NCI-H1694 (cell line): ENCODE measurements around the gene CALD1.

Source experiments
- DNase-seq: peaks from one replicate; lab custom pipeline; 2025; lab: John Stamatoyannopoulos, UW

The CALD1 gene

DNA sequence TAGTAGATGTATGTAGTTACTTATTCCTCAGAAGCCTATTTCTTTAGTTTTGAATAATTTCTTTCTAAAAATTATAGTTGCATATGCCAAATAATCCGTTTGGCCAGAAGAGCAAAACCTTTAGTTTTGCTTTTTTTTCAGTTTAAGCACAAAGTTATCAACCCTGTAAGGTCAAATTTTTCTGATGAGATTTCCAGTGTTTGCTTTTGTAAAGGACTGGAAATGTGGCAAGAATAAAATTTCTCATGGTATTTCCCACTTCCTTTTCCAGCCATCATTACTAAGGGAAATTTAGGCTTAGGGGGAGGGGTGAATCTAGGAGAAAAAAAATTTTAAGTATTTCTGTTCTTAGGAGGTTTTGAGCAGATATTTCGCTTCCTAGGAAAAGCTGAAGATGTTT, 7.6 kb downstream of the CALD1 start:
- DNase-seq, result no peak

DNA sequence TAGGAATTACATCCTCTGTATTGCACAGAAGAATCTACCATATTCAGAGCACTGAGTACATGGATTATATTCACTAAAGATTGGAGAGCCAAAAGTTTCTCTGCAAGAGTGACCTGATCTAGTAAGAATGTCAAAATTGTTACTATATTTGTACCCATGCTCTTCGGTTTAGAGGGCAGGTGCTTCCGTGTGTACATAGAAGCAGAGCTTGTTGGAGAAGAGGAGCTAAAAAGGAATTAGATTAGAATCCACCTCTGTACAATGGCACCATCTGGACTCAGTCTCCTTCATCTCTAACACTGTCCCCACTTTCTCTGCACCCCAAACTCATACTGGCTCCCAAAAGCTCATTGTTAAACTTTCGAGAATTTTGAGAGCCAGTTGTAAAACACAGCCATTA, 8.3 kb downstream of the CALD1 start:
- no peak for DNase-seq

DNA sequence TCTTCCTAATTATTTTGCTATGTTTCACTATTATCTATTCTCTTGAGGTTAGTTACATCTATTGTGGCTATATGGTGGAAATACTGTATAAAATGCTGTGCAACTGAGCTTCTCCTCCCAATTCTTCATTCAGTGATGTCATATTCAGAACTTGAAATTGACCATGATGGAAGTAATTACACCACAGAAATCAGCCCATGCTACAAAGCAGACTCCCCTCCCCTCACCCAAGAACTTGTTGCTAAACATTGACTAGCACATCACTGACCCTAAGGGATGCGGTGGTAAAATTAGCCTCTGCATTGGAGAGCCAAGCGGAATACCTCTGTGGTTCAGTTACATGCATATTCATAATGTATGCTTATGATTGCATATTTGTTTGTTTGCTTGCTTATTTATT, 8.8 kb downstream of the CALD1 start:
- no peak for DNase-seq

DNA sequence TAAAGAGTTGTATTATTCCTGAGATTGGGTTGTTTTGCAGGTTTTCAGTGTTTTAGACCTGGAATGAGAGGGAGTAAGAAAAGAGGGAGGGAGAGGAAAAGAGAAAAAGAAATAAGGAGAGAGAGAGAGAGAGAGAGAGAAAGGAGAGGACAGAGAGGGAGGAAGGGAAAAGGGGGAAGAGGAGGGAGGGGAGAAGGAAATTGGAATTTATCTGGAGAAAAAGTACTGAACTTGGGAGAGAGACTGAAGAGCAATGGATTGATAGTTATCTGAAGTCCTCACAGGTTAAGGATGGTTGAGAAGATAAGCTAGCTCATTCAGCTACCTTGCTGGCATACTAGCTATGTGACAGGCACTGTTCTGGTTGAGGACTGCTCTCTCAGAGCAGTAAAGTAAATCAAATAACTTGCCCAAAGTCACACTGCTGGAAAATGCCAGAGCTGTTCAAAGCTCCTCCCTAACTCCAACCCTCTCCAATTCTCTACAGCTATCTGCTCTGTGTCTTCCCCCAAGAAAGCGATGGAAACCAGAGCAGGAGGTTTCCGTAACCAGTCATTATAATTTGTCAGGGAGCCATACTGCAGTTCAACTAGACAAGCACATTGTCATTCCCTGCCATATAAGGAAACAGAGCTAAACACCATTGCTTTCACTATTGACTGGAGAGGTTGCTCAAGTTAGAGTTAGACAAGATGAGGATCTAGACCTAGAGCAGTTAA, 10.7 kb downstream of the CALD1 start:
- no peak for DNase-seq

DNA sequence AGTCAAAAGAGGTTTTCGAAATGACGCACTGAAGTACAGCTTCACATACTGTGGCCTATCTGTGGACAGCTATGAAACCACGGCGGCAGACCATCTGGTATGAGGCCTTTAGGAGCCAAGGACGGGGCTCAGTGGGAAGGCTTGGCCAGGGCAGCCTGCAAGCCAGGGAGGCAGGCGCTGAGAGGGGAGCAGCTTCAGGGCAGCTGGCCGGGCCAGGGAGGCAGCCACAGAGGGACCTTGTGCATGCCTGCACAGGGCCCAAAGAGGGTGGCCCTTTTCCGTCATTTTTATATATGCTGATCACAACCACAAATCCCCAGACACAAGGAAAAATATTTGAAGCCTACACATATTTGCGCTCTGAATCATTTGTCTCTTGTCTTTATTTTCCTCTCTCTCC, 13.5 kb downstream of the CALD1 start:
- no peak for DNase-seq

DNA sequence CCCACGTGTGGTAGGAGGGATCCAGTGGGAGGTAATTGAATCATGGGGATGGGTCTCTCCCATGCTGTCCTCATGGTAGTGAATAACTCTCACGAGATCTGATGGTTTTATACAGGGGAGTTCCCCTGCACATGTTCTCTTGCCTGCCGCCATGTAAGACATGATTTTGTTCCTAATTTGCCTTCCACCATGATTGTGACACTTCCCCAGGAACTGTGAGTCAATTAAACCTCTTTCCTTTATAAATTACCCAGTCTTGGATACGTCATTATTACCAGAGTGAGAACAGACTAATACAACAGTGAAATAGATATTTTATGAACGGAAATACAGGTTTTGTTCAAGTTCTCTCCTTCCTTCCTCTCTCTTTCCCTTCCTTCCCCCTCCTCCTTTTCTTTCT, 15.8 kb downstream of the CALD1 start:
- DNase-seq, result no peak

DNA sequence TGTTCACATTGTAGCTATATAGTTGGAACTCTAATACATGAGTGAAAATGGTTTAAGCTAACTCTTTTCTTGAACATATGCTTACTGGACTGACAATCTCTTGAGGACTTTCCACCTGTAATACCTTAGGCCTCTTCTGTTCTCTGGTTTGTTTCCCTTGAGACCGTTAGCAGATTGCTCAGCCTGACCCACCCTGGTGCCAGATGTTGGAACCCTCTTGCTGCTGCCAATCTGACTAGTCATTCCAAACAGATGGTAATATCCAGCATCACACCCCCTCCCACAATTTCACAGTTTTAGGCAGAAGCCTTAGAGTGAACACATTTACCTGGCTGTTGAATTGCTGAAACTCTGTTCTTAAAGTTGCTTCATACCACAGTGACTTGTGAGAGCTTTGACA, 18.7 kb downstream of the CALD1 start:
- no peak for DNase-seq

DNA sequence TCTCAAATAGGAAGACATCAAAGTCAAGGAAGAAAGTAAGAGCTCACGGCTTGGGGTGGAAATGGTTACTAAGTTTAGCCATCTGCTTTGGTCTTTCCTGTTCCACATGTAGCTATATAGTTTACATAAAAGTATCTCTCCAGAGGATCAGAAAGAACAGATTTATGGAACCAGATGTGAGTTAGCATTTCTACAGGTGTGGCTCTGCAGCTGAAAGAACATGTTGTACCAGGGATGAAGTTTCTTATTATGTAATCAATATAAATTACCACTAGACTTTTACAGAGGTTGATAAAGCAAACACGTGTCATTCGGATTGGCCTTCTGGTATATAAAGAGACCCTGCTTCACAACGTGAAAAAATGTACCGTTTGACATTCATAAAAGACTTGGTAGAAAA, 19.9 kb downstream of the CALD1 start:
- no peak for DNase-seq

DNA sequence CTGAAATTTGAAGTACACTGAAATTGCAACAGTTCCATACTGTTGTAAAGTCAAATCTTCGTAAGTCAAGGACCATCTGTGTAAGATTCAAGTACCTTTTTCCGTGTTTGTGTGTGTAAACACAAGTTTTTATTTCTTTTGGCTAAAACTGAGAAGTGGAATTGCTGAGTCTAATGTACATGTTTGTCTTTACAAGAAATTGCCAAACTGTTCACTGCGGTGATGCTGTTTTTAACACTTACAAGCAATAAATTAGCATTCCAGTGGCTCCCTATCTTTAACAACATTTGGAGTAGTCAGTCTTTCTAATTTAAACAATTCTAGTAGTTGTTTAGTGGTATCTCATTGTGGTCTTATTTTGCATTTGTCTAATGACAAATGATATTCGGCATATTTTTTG, 23.3 kb downstream of the CALD1 start:
- no peak for DNase-seq

DNA sequence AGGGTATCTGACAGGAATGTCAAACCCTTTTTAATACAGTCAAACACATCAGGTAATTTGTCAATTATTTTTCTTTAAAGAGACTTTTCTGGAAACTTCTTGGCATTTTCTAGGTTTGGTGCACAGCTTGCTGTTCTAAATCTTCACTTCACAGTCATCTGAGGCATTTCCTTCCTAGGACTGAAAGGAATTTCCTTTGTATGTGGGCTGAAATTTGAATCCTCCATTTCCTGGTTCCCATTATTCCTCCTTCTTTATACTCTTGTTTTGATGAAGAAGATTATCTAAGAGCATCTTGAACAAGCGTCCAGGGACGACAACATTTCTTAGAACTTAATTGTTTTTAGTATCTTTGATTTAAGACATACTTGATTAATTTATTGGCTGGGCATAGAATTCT, 24.9 kb downstream of the CALD1 start:
- no peak for DNase-seq

DNA sequence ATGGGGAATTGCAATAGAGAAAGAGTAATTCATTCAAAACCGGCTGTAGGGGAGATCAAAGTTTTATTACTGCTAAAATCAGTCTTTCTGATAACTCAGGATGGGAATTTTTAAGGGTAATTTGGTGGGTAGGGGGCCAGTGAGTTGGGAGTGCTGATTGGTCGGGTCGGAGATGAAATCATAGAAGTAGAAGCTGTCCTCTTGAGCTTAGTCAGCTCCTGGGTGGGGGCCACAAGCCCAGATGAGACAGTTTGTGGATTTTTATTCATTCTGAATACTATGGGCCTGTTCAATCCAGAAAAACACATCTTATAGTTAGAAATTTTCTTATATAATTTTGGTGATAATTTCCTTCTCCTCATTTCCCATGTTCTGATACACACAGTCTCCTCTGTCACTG, 25.4 kb downstream of the CALD1 start:
- no peak for DNase-seq

DNA sequence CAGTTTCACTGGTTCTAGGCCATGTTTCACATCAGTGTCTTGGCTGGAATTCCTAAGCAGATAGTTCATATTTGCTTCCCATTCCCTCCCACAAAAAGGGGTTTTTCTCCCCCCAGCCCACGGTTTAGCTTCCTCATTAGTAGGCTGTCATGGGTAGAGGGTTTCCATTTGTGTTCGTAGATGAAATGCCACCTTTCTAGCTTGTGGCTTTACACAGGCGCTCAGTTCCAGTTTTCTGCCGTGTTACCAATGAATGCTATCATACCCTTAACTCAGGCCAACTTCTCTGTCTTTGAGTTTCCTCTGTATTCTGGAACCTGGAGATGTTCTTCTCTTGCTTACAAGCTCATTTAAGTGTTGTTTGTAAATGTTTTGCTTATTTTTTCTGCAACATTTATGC, 26.8 kb downstream of the CALD1 start:
- no peak for DNase-seq

DNA sequence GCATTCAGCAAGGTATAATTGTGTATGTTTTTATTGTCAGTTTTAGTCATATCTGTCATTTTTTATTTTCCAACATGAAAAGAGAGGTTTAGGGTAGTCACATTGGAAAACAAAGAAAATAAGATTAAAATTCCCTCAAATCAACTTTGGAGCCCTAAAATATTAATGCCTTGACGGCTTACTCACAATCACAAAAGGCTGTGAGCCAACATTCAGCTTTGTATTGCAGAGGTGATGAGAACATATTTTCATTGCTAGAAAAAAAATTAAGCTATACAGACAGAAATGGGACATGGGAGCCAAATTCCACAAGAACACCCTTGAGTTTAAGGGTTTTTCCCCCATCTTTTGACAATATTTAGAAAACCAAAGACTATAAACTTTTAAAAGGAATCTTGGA, 30.2 kb downstream of the CALD1 start:
- DNase-seq, result no peak

DNA sequence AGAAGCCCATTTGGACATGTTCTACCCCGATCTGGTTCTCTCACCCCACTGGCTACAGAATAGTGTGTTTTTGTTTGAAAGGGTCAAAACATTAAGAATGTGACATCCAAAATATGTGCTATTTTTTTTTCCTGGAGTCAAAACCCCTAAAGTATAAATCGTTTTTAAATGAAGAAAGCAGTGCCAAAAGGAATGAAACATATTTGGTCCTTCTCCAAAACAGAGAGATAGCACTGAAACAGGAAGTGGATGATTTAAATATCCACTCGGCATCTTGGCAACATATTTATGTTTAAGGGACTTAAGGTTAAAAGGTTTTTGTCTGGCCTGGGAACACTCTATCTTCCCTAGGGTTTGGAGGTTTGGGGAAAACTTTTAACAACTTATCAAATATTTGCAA, 32.3 kb downstream of the CALD1 start:
- DNase-seq, result no peak

DNA sequence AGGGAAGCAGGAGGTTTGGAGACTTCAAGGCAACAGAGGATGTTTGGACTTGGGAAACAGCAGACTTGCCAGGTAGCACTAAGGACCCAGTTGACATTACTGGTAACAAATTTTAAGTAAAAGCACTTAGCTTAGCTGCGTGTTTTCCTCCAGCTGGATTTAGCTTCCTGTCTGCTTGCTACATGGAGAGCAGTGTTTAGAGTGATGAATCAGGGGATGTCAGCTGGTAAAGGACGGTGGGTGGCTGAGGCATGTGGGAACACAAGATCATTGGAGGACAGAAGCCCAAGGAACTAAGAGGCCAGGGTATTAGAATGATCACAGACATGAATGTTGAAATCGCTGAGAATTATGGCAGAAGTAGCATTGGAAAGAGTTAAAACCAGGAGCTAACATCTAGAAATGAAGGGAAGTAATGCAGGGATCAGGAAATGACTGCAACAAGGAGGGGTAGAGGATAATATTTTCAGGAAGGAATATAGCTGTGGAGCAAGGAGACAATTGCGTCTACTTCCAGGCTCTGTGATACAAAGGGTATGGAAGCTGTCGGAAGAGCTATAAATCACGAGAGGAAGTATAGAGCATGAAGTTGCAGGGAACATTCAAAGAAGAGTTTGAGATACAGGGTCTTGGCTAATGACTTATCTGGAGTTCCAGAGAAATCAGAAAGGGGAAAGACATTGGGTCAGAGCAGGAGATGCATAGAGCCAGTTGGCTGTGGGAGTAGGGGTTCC, 34.4 kb downstream of the CALD1 start:
- DNase-seq, result no peak

DNA sequence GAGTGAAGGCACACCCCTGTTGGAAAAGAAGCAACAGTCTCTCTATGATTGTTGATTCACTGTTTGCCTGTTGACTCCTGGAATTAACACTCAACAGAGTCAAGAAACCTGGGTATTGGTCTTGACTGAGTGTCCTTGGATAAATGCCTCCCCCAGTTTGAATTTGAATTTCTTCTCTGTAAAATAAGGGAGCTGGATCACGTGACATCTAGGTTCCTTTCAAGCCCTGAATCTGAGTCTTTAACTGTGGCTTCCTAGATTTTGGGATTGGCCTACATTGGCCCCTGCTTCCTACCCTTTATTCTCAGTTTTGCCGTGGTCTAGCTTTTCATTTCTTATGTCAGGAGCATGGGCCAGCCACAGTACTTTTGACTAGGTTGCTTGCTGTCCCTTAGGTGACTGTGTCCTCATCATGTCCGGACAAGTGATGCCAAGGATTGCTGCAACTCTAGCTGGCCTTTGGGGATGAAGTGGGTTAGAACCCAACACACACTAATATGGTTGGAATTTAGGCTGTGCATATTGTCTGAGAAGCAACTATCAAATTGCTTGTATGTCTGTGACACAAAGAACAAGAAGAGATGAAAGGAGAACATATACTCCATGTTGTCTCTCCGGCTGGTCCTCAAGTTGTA, 35.4 kb downstream of the CALD1 start:
- no peak for DNase-seq

DNA sequence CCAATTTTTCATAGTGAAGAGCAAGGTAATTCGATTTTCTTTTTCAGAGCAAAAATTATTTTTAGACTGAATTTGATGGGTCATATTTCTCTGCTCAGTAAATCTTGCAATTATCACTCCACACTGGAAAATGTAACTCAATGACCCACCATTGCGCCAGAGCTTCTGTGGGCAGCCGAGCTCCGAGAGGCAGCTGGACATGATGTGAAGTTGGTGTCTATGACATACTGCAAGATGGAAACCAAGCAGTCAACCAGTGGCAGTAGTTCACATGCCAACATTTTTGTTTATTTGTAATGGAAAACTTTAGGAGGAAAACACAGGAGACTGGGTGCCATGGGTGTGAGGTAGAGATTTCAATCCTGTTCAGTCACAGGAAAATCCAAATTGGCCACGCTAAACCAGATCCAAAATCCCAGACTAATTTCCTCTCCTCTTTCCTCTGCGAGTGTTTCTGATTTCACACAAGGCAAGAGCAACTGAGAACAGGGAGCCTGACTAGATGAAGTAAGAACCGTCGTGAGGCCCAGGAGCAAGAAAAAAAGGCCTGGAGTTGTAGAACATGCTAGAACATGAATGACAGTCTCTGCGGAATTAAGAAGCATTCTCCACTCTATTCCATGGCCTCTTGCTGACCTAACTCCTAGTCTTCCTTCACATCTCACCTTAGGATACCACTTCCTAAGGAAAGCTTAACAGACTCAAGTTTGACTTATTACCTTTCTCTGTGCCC, 39.3 kb downstream of the CALD1 start:
- no peak for DNase-seq

DNA sequence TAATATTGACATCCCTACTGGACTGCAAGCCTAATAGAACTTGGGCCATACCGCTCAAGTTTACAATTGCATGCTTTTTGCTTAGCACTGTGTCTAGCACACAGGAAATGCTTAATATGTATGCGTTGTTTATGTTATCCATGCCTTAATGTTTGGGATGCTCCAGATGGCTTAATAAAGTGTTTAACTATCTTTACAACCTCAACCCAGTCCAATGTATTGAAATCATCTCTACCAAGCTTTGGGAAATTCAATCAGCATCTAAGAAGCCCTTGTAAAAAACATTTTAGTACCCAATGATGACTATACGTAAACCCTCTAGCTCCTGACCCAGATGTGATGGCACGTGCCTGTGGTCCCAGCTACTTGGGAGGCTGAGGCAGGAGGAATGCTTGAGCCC, 40.0 kb downstream of the CALD1 start:
- DNase-seq, result no peak

DNA sequence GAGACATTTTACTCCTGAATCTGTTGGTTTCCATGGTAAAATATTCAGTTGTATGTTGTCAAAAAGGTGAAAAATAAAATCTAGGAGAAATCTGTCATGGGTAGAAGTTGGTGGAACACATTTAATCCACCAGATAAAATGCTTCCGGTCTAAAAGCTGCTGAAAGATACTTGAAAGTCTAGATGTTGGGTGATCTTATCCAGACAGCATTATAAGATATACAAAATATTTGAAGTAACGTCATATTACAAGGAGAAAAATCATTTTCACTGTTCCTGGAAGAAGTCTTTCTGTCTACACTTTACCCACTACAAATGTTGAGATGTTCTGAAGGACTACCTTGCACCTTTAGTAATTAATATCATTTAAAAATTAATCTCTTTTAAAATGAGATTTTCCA, 40.9 kb downstream of the CALD1 start:
- no peak for DNase-seq

DNA sequence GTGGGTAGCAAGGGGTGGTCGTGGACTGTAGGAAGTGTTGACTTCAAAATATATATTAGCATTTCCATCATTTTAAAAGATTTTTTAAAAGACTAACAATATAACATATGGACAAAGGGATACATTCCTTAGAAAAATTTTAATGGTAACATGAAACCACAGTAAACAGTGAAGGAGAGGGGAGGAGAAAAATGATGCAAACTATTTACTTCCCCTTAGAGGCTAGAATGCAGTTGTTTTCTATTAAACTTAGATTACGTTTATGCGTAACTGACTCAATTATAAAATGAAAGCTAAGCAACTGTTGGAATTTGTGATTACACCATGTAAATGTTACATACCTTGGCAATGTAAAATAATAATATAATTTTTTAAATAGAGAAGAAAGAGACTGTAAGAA, 41.3 kb downstream of the CALD1 start:
- DNase-seq, result no peak

DNA sequence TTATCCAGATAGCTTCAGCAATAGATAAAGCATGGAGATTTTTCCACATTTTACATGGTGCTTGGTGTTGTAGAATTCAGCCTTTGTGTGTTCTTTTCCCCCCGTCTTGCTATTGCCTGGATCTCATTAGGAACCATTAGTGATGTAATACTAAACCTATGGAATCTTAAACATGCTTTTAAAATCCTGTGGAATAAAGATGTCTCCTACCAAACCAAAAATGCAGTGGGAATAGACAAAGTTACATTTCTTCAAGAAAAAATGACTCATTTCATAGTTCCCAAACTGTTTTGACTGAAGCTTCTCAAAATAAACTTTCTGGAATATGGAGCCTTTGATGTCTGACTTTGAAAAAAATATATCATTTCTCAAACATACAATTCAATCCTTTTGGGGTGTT, 44.0 kb downstream of the CALD1 start:
- no peak for DNase-seq

DNA sequence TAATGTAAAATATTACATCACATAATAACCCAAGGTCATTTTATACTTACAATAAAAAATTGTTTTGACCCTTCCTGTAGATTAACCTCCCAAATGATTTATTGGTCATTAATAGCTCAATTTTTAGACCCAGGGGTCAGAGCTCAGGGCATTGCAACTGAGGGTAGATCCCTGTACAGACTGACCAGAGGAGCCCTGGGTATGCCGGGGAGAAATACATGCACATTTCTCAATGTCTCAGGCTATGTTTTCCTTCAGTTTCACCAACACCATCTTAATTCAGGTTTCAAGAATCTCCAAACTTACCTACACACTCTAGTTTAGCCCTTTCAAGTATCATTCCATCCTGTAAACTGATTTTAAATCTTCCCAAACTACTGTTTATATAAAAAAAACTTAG, 46.2 kb downstream of the CALD1 start:
- DNase-seq, result no peak

DNA sequence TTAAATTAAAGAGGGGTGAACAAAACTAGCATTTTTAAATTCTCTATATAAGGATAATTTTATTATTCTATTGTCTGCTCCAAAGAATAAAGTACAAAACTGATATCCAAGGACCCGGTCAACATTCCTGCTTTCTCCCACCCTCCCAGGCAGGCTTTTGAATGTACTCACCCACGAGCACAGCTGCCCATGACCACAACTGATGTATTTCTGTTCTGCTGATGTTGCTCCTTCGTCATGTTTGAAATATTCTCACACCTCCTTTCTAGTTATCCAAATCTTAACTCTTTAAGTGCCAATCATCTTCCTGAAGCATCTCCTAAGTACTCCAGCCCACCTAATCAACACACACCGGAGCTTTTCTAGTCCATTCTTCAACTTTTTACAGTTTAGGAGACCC, 46.7 kb downstream of the CALD1 start:
- DNase-seq, result no peak
